Fibroblast of lung (primary cell): Measurements from ENCODE around the gene TCN1.

Source experiments
- EZH2 ChIP-seq: IDR thresholded peaks from 2 replicates; pipeline ENCODE4 v1.5.1; 2012; ENCODE audit warnings: low read length, control low read depth, mild to moderate bottlenecking; ENCODE audit errors: missing control alignments
- TF ChIP-seq, protein P1 (sequence below), 2 donors: IDR thresholded peaks in 1 of 2; conservative IDR thresholded peaks in 1 of 2; 1 replicate in 1 of 2; 2 replicates in 1 of 2; pipeline ENCODE4 v1.5.1; 2011 to 2012; ENCODE audit warnings: low read length in 2 of 2, control low read depth in 1 of 2, inconsistent platforms in 1 of 2, low read depth in 1 of 2, mild to moderate bottlenecking in 1 of 2

DNA sequence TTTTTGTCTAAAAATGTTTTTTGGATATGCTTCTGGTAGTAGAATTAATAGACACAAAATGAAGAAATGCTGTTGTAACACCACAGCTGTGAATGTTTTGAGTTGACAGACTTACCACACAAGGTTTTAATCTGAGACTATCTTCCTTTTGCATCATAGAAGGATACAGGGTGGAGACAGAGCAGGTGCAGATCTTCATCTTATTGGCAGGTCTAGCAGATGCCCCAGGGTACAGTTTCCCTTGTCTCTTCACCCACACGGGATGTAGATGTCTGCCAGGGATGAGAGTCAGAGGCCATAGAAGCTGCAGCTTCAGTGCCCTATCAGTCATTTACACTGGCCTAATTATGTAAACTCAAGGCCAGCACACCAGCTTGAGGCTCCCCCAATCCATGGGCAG is 13.3 kb upstream of the TCN1 start:
- no peak for TF ChIP-seq EZH2
- TF ChIP-seq, protein P1, sequence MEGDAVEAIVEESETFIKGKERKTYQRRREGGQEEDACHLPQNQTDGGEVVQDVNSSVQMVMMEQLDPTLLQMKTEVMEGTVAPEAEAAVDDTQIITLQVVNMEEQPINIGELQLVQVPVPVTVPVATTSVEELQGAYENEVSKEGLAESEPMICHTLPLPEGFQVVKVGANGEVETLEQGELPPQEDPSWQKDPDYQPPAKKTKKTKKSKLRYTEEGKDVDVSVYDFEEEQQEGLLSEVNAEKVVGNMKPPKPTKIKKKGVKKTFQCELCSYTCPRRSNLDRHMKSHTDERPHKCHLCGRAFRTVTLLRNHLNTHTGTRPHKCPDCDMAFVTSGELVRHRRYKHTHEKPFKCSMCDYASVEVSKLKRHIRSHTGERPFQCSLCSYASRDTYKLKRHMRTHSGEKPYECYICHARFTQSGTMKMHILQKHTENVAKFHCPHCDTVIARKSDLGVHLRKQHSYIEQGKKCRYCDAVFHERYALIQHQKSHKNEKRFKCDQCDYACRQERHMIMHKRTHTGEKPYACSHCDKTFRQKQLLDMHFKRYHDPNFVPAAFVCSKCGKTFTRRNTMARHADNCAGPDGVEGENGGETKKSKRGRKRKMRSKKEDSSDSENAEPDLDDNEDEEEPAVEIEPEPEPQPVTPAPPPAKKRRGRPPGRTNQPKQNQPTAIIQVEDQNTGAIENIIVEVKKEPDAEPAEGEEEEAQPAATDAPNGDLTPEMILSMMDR (conservative IDR thresholded peaks at IDR 0.05 in 1 of 2, IDR thresholded peaks at IDR 0.05 in 1 of 2; ENCODE audit: low read depth in 1 of 2, low read length in 2 of 2), result no peak
